SJSA1 (cell line): Measurements from ENCODE around the gene PDE11A. TPM values are rescaled to one million over a fixed set of nuclear protein-coding genes. Genes with fewer than 3 reads are reported as not detected.

Experiments used
- DNase-seq, 2 experiments: peaks; one replicate each; pipeline ENCODE4 v3.0.0-alpha.2; 2015 to 2020; ENCODE audit warnings: low spot score in 2 of 2, low read depth in 1 of 2
- H3K27ac ChIP-seq: fragments of 250-450 bp; sonication (Bioruptor Pico); 2 replicates; pipeline ENCODE4 v1.5.1; 2020; ENCODE audit warnings: mild to moderate bottlenecking, moderate library complexity
- H3K27me3 ChIP-seq: fragments of 250-450 bp; sonication (Bioruptor Pico); replicated peaks from 2 replicates; pipeline ENCODE4 v1.5.1; 2020; ENCODE audit warnings: mild to moderate bottlenecking, moderate library complexity
- H3K36me3 ChIP-seq: fragments of 250-450 bp; sonication (Bioruptor Pico); 2 replicates; pipeline ENCODE4 v1.5.1; 2020; ENCODE audit warnings: mild to moderate bottlenecking
- H3K4me1 ChIP-seq: fragments of 250-450 bp; sonication (Bioruptor Pico); replicated peaks from 2 replicates; pipeline ENCODE4 v1.6.1; 2021; ENCODE audit warnings: mild to moderate bottlenecking
- H3K4me3 ChIP-seq: fragments of 250-450 bp; sonication (Bioruptor Pico); 2 replicates; pipeline ENCODE4 v1.5.1; 2020; ENCODE audit warnings: mild to moderate bottlenecking
- H3K9me3 ChIP-seq: fragments of 250-450 bp; sonication (Bioruptor Pico); replicated peaks from 2 replicates; pipeline ENCODE4 v1.5.1; 2020; ENCODE audit warnings: mild to moderate bottlenecking
- total RNA-seq: library from RNA; depleted of rRNA; stranded (reverse); fragments of >200 nt; shearing (Covaris generic); gene quantifications from 2 replicates; pipeline ENCODE4 v1.2.3, GENCODE V29; 2014

Gene PDE11A
- total RNA-seq, 1 experiment from 2014 or later = 0.42 TPM

DNA sequence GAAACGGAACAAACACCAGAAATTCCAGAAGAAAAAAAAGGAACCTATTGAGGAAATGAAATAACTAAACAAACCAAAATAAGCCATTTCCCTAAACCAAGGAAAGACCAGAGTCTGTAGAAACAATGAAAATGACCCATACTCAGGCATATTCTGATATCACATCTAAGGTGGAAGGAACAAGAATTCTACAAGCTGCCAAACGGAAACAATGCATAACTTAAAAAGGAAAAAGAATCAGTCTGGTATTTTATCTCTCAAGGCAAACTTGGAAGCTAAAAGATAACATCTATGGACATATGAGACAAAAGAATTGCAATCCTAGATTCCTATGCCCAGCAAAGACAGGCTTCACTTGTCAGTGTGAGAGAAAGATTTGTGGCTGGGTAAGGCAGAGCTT, 326.2 kb downstream of the PDE11A start:
- no peak for DNase-seq
- Histone ChIP-seq H3K27me3 (no peaks in the 10 kb centered on the region), H3K36me3 (no peaks in the 10 kb centered on the region), H3K27ac (no peak overlapping the region), H3K4me3 (no peak overlapping the region), H3K4me1 (no peaks in the 10 kb centered on the region), H3K9me3 (no peaks in the 10 kb centered on the region)

DNA sequence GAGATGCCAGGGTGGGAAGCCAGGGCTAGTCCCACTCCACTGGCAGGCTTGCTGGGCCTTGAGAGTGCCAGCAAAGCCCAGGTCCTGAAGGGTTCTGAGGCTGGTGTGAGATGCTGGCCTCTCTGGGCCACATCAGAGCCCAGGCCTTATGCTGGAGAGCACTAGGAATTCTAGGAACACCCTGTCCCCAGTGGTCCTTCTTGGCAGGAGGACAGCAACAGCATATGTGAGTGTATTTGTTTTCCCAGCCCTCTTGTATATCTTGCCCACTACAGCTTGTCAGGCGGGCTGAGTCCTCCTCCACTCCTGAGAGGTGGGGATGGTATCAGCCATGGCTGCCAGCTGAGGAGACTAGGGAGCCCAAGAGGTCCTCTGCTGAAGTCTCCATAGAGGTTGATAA, 327.0 kb downstream of the PDE11A start:
- no peaks in the 10 kb centered on the region for H3K27me3 ChIP-seq
- H3K4me1 ChIP-seq = no peaks in the 10 kb centered on the region
- no peak for DNase-seq
- H3K4me3 ChIP-seq = no peak overlapping the region
- H3K36me3 ChIP-seq = no peaks in the 10 kb centered on the region
- H3K27ac ChIP-seq = no peak overlapping the region
- no peaks in the 10 kb centered on the region for H3K9me3 ChIP-seq

DNA sequence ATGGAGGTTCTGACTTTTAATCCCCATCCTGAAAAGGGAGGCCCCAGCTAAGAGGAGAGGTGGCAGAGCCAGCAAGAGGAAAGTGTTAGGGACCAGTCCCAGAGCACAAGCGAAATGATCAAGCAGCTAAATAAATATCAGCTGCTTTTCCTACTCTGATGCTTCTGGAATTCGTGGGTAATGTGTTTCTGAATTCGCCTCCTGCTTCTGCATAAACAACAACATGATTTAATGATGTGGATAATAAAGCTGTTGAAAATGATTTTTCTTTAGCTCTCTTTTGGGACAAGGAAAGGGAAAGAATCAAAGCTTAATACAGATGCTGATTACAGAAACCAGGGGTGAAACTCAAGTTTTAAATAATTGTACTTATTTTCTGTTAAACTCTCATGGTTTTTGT, 329.7 kb downstream of the PDE11A start:
- no peak overlapping the region for H3K4me3 ChIP-seq
- DNase-seq = no peak
- no peaks in the 10 kb centered on the region for H3K36me3 ChIP-seq
- H3K4me1 ChIP-seq = no peaks in the 10 kb centered on the region
- no peaks in the 10 kb centered on the region for H3K9me3 ChIP-seq
- H3K27me3 ChIP-seq = no peaks in the 10 kb centered on the region
- H3K27ac ChIP-seq = no peak overlapping the region

DNA sequence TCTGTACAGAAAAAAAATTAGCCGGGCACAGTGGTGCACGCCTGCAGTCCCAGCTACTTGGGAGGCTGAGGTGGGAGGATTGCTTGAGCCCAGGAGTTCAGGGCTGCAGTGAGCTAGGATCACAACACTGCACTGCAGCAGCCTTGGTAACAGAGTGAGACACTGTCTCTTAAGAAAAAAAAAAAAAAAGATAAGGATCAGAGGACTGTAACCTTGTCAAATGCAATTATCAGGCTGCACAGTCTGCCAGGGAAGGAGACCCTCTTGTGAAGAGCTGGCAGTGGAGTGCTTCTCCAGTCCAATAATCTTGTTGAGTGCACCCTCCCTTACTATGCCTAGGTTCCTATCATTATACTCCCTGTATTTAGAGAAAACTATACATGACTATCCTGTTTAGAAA, 330.7 kb downstream of the PDE11A start:
- no peaks in the 10 kb centered on the region for H3K36me3 ChIP-seq
- no peaks in the 10 kb centered on the region for H3K9me3 ChIP-seq
- H3K27ac ChIP-seq = no peak overlapping the region
- H3K4me1 ChIP-seq = no peaks in the 10 kb centered on the region
- no peak for DNase-seq
- H3K27me3 ChIP-seq = no peaks in the 10 kb centered on the region
- no peak overlapping the region for H3K4me3 ChIP-seq

DNA sequence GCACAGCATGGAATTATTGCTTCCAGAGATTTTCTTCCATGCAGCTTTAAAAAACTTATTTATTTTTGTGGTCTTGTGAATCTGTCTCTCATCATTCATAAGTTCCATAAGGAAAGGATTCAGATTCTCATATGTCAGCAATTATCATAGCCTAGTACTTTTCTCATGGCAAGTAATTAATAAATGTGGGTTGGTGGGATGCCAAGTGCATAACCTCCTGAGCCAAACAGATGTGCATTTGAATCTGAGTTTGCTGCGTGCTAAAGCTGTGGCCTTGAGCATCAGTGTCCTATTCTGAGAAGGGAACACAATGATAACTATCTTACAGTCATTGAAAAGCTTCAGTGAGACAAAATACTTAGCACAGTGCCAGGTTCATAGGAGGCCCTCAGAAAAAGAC, 331.9 kb downstream of the PDE11A start:
- no peak for DNase-seq
- Histone ChIP-seq H3K4me1 (no peaks in the 10 kb centered on the region), H3K27ac (no peak overlapping the region), H3K4me3 (no peak overlapping the region), H3K27me3 (no peaks in the 10 kb centered on the region), H3K9me3 (no peaks in the 10 kb centered on the region), H3K36me3 (no peaks in the 10 kb centered on the region)

DNA sequence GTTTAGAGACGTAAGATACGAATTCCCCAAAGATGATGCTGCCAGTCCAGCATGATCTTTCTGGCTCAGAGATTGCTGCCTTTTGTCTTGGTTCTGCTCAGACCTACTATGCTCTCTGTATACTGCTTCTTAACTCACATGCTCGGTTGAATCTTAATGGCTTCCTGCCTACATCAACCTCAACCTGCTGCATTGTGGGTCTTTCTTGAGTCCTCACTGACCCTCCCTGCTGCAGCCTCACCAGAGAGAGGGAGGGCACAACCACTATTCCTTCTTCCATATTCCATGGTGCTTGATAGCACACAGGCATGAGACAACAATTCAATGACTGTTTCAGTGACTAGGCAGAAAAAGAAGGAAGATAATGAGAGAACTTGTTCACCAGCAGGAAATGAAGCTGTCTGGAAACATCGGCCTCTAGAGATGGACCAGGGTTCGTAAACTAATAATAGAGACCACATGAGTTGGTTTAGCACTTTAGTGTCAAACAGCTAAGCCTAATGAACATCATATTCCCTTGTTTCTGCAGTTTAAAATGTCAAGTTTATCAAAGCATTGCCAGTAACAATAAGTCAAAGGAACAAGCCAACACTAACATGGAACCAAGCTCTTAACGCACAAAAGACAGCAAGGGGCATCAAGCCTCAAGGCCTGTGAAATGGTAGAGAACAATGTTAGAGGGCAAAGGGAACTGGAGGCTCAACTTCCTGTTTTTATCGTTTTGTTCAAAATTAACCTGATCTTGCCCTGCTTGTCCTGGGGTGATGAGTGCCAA, 333.9 kb downstream of the PDE11A start:
- H3K36me3 ChIP-seq = no peaks in the 10 kb centered on the region
- no peaks in the 10 kb centered on the region for H3K27me3 ChIP-seq
- no peaks in the 10 kb centered on the region for H3K4me1 ChIP-seq
- H3K27ac ChIP-seq = no peak overlapping the region
- DNase-seq = no peak
- no peak overlapping the region for H3K4me3 ChIP-seq
- no peaks in the 10 kb centered on the region for H3K9me3 ChIP-seq

DNA sequence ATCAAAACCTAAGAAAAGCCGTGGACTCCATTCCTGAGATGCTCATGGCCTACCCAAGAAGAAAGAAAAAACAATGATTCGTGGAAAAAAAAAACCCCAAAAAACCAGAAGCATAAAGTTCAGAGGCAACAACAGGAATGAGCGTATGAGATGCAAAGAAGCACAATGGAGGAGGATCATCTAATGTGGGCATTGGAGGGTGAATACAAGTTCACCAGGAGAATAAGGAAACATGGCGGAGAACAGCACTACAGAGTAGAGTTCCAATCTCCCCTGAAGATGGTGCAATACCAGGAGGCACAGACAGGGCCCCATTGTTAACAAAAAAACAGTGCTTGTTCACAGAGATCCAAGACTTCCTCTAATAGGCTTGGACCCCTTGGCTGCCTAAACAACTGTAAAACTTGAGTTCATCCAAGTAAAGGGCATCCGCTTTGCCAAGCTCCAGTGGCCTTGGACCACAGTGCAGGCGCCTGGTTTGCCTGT, 337.2 kb downstream of the PDE11A start:
- Histone ChIP-seq H3K27me3 (no peaks in the 10 kb centered on the region), H3K4me3 (no peak overlapping the region), H3K36me3 (no peaks in the 10 kb centered on the region), H3K4me1 (no peaks in the 10 kb centered on the region), H3K9me3 (no peaks in the 10 kb centered on the region), H3K27ac (no peak overlapping the region)
- DNase-seq = no peak

DNA sequence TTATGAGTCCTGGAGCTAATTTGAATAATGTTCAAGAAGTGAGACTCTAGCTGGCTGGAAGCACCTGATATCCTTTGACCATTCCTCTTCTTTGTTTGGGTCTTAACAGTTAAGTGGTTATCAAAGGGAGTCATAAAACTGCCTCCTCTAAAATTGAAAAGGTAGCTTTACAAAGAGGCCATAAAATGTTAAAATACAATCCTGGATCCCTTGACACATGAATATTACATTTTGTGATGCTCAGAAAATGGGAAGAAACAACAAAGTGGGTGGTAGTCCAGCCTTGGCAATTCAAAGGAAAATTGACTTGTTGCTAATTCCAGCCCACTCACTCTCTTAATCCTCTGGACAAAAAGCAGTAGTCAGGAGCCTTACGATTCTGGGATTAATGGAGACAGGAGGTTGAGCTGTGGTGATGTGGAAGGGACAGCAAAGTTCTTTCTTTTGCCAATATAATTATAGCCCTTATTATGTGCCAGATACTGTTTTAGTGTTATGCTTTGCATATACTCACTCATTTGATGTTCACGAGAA, 339.2 kb downstream of the PDE11A start:
- no peak for DNase-seq
- peaks cover 3% of the 10 kb centered on the region; the same call in 1 of the 2 replicates for H3K27me3 ChIP-seq

DNA sequence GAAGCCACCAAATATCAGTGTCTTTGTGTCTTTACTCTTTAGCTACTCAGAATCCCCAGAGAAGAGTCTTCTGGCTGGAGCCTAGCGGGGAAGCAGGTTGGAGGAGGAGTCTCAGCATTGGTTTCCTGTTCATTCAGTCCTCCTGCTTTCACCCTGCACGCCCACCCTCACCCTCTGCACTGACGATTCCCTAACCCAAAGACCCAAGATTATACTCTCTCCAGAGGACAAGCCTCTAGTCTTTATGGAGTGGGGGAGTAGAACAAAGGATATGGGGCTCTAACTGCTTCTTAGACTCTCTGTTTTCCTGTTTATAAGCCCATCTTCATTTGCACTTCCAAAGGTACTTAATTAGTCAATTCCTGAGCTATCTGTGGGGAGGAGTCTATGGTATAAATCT, 341.2 kb downstream of the PDE11A start:
- peaks cover 3% of the 10 kb centered on the region; the same call in 1 of the 2 replicates for H3K27me3 ChIP-seq
- no peak overlapping the region for H3K27ac ChIP-seq
- no peaks in the 10 kb centered on the region for H3K9me3 ChIP-seq
- H3K4me3 ChIP-seq = no peak overlapping the region
- H3K4me1 ChIP-seq = no peaks in the 10 kb centered on the region
- no peak for DNase-seq
- no peaks in the 10 kb centered on the region for H3K36me3 ChIP-seq

More for the DNA sequence above, 339.2 kb downstream of the PDE11A start:
- H3K36me3 ChIP-seq = no peaks in the 10 kb centered on the region
- H3K27ac ChIP-seq = no peak overlapping the region
- no peaks in the 10 kb centered on the region for H3K9me3 ChIP-seq
- no peaks in the 10 kb centered on the region for H3K4me1 ChIP-seq
- H3K4me3 ChIP-seq = no peak overlapping the region

DNA sequence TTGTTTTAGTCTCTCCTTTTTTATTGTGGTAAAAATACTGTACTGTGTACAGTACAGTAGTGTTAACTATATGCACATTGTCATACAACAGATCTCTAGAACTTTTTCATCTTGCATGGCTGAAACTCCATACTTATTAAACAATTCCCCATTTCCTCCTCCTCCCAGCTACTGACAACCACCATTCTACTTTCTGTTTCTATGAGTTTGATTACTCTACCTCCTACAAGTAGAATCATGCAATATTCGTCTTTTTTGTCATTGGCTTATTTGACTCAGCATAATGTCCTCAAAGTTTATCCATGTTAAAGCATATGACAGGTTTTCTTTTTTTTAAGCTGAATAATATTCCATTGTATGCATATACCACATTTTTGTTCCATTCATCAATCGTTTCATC, 341.8 kb downstream of the PDE11A start:
- DNase-seq = no peak
- Histone ChIP-seq H3K36me3 (no peaks in the 10 kb centered on the region), H3K27ac (no peak overlapping the region), H3K27me3 (peaks cover 3% of the 10 kb centered on the region; the same call in 1 of the 2 replicates), H3K9me3 (no peaks in the 10 kb centered on the region), H3K4me1 (no peaks in the 10 kb centered on the region), H3K4me3 (no peak overlapping the region)

DNA sequence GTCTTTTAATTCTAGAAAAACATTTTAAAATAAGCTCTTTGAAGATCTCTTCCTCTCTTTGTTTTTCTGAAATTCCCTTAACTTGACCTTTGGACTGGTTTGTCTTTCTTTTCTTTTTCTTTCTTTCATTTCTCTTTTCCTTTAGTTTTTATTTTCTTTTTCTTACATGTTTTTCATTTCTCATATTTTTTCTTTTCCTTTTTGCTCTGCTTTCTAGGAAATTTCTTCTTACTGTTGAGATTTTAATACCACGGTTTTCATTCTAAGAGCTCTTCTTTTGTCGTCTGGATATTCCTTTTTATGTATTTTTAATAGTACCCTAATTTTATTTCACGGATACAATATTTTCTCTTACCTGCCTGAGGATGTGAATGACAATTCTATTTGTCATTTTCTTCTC, 342.2 kb downstream of the PDE11A start:
- H3K27ac ChIP-seq = no peak overlapping the region
- no peaks in the 10 kb centered on the region for H3K4me1 ChIP-seq
- H3K27me3 ChIP-seq = peaks cover 3% of the 10 kb centered on the region; the same call in 1 of the 2 replicates
- no peaks in the 10 kb centered on the region for H3K36me3 ChIP-seq
- H3K9me3 ChIP-seq = no peaks in the 10 kb centered on the region
- no peak overlapping the region for H3K4me3 ChIP-seq
- DNase-seq = no peak

DNA sequence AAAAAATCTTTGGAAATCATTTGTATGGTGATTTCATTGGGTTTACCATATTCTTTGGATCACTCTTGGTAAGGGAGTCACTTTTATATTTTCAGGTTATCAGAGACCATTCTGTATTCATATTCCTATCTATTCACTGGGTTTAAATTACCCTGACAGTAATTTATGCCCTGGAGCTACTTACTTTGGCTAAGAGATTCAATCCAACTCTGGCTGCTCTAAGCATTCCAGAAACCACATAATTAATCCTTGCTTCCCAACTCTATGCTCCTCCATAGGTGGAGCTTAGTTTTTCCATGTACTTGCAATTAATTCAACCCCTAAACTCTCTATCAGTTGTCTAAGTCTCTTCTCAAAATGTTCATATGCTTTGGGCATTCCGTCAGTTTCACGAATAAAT, 343.7 kb downstream of the PDE11A start:
- Histone ChIP-seq H3K36me3 (no peaks in the 10 kb centered on the region), H3K4me1 (peaks cover 5% of the 10 kb centered on the region), H3K27ac (no peak overlapping the region), H3K4me3 (no peak overlapping the region), H3K27me3 (peaks cover 3% of the 10 kb centered on the region; the same call in 1 of the 2 replicates), H3K9me3 (no peaks in the 10 kb centered on the region)
- no peak for DNase-seq

DNA sequence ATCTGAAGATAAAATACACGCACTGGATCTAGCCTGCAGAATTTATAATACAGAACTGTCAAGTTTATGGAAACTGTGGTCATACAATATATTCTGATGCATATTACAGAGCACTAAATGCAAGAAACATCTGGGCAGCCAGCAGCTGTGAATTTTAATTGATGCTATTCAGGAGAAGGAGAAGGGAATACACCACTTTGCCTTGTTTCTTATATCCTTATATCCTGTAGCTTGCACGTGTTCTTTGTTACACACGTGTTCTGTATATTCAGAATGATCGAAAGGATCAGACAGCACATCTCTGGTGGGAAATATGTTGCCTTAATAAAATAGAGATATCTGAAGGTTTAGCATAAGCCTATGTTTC, 344.2 kb downstream of the PDE11A start:
- Histone ChIP-seq H3K9me3 (no peaks in the 10 kb centered on the region), H3K27me3 (peaks cover 3% of the 10 kb centered on the region; the same call in 1 of the 2 replicates), H3K36me3 (no peaks in the 10 kb centered on the region), H3K27ac (no peak overlapping the region), H3K4me3 (no peak overlapping the region), H3K4me1 (peaks cover 5% of the 10 kb centered on the region)
- no peak for DNase-seq

DNA sequence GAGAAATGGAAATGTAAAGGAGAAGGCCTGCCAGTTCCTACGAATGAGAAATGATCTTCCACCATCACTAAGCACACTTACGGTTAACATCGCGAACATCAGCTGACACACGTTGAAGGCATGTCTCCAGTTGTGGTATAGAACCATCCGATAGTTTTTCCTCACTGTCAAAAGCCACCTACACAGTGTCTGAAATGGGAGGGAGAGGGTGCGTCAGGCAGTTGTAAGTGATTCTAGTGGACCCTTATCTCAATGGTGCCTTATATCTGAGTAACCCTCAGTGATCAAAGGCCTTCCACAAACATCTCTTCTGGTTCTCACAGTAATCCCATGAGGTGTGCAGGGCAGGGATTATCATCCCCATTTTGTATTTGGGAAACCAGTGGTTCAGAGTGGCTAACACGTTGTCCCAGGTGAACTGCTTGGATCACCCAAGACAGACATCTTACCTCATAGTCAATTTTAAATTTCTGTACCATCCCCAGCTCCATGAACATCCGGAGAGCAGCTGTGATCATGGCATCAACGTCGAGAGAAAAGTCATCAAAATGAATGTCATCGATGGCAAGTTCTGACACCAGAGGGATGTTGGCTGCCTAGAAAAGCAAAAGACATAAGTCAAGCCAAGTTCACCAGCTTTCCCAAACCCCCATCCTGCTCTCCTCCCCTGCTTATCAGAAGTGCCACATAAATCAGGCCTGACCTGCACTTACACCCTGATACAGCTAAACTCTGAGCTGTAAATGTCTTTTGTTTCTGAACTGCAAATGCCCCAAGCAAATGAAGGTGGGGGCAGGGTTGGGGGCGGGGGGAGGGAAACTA, 344.8 kb downstream of the PDE11A start:
- Histone ChIP-seq H3K36me3 (no peaks in the 10 kb centered on the region), H3K4me3 (no peak overlapping the region), H3K27ac (no peak overlapping the region), H3K9me3 (no peaks in the 10 kb centered on the region), H3K27me3 (peaks cover 3% of the 10 kb centered on the region; the same call in 1 of the 2 replicates), H3K4me1 (peaks cover 5% of the 10 kb centered on the region)
- no peak for DNase-seq
